KBM-7 (cell line): Measurements from ENCODE around the gene TUBGCP6.

Source experiments
- DNase-seq: peaks from one replicate; pipeline ENCODE4 v3.0.0-alpha.2; 2015
- in situ Hi-C: fragments of 300-500 bp; cut with MboI; formaldehyde crosslinking; loops from 2 replicates; pipeline ENCODE4 v1.14.3; 2020; ENCODE audit warnings: low sequenced_read_pairs, low pct_unique_long_range_greater_than_20kb, mixed read lengths

TUBGCP6 gene

DNA sequence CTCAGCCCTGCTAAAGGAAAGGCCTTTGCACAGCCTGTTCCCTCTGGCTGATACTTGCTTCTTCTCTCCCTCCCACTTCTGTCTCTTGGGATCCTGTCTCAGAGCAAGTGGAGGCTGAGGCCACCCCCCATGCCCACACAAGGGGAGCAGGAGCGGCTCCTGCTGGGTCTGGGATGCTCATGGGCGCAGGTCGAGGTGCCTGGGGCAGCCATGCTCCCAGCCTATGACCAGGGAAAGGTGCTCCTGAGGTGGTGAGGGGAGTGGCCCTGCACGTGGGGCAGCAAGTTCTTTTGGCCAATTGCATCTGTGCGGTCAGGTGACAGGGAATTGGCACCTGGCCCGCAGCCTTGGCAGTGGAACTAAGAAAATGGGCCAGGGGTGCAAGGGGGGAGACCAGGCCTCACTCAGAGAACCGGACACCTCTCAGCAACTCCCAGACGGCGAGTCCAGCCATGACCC lies 23.9 kb upstream of the TUBGCP6 start:
- in situ Hi-C loops = no loop called here

GRCh38 chr22:50267591-50268390 lies 23.0 kb upstream of the TUBGCP6 start:
- in situ Hi-C loops = no loop called here

More for the DNA sequence above, 23.9 kb upstream of the TUBGCP6 start:
- DNase-seq = no peak

GRCh38 chr22:50266994-50267393 lies 22.2 kb upstream of the TUBGCP6 start:
- in situ Hi-C loops = no loop called here
- no peak for DNase-seq

More at GRCh38 chr22:50267591-50268390, 23.0 kb upstream of the TUBGCP6 start:
- DNase-seq = no peak

DNA sequence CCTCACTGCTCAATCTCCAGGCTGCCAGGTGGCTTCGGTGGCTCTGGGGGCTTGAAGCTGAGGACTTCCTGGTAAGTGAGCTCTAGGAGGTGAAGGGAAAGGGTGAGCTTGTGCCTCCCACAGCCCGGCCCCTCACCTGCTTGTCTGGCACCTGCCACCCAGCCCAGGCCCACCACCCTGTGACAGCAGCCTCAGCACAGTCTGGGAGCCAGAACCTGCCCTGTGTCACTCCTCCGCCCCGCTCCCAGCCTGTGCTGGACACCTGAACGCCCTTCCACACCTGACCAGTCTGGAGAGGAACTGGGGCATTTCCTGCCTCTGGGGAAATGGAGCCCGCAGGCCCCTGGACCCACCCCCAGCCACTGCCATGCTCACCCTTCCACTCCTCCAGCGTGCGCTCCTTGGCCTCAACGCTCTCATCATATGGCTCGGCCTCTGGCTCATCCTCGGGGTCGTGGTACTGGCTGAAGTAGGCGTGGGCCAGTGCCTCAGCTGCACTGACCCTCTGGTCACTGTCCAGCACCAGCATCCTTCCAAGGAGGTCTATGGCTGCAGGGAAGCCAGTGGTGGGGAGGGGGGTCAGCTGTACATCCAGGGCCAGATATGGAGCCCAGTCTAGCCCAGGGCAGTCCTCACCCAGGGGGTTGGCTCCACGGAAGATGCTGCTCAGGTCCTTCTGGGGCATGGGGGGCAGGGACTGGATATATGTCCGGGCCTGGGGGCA lies 20.3 kb upstream of the TUBGCP6 start:
- in situ Hi-C loops = no loop called here
- no peak for DNase-seq

- DNase-seq = no peak
Observed at GRCh38 chr22:50264104-50264745, 19.4 kb upstream of the TUBGCP6 start.

DNA sequence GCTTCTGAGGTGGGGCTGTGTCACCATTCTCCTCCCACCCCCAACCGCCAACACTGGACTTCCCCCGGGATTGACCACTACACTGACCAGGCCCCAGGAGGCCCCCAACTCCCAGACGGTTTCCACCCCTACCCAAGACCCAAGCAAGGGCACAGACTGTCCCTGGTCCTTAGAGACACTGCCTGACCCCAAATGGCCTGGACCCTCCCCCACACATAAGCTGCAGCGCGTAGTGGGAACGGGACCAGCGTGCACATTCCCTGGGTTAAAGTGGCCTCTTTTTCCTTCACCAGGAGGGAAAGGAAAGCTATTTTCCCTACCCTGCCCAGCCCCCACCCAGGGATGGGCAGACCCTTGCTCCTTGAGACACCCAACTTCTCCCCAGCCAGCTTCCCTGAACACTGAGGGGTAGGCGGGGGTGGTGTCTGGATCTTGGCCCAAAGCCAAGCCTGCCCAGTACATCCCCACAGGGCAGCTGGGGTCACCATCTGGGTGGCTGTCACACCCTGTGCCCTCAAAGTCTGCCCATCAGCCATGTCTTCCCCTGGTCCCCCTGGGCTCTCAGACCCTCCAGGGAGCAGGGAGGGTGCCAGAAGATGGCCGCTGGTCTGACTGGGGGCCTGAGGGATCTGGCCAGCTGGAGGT lies 18.3 kb upstream of the TUBGCP6 start:
- DNase-seq = no peak
- in situ Hi-C loops = no loop called here

More at GRCh38 chr22:50264104-50264745, 19.4 kb upstream of the TUBGCP6 start:
- in situ Hi-C loops = no loop called here

GRCh38 chr22:50262460-50262911 lies 17.7 kb upstream of the TUBGCP6 start:
- in situ Hi-C loops = no loop called here
- DNase-seq = no peak

DNA sequence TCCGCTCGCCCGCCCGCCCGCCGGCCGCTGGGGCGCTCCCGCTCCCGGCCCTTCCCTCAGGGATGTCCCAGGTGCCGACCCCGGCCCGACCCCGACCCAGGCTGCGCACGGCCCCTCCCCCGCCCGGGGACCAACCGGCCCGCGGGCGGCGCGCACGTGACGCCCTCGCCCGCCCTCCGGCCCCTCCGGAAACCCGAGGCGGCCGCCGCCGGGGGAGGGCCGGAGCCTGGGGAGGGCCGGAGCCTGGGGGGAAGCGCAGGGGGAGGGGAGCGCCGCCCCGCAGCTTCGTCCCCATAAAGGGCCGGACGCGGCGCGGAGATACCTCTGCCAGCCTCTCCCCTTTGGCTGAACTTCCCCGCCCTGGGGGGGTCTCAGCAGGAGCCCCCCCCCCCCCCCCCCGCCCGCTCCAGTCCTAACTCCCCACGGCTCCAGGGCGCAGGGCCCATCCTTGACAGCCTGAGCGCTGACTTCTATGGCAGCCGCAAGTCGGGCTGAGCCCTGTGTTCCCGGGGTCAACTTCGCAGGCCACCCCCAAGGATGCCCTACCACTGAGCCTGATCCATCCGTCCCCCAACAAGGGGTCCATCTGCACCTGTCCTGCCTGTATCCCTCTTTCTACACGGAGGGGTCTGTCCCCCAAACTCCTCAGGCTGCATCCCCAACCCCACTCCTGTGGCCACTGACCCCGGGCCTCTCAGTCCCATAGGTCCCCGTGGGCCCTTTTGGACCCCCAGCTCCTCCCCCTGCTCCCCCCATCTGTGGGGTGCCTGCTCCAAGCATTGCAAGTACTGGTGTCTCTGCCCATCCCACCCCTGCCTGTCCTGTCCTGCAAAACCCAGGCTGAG lies 17.0 kb upstream of the TUBGCP6 start, which contains the start of gene MAPK12:
TSS of gene MAPK12 (minus strand) at position 69 of the 845 bp plus-strand sequence. CDS start 174 bp downstream, outside the sequence.
- DNase-seq = no peak

DNA sequence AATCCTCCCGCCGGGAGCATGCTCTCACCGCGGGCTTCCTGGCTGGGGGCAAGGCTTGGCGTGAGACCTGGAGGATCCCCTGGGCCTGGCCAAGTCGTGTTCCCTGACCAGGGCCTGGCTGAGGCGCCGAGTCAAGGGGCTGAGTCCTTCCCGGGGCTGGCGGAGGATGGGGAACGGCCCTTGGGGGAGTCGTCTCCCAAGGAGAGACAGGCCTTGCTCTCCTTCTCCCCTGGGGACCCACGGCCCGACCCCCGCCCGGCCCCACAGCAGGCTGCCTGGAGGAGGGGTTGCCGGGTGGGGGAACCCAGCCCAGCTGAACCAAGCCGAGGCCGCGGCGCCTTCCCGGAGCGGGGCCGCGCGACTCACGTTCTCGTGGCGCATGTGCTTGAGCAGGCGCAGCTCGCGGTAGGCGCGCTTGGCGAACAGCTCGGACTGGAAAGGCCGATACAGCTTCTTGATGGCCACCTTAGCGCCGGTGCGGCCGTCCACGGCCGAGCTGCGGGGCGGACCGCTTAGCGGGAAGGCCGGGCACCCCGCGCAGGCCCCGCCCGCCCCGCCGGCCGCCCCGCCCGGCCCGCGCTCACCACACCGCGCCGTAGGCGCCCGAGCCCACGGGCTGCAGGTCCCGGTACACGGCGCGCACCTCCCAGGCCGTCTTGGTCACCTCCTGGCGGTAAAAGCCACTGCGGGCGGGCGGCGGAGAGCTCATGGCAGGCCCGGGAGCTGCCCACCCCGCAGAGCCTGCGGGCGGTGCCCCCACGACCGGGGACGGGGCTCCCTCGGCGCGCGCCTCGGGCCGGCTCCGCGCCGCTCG lies 16.2 kb upstream of the TUBGCP6 start:
- DNase-seq = no peak
- in situ Hi-C loops = no loop called here

More for the DNA sequence above, 17.0 kb upstream of the TUBGCP6 start, which contains the start of gene MAPK12:
- in situ Hi-C loops = no loop called here

DNA sequence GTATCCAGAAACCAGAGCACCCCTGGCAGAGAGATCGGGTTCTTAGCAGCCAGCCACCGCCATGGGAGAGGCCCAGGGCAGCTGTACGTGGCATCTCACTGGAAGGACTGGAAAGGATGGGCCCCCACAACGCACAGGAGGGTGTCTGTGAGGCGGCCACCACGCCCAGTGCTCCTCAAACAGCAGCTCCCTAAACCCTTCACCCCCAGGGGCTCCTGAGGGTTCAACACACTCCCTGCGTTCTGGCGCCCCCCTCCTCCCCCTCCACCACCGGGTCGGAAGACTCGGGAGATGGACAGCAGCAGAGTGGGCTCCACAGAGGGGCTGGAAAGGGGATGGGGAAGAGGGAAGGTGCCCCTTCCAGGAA lies 15.6 kb upstream of the TUBGCP6 start:
- in situ Hi-C loops = no loop called here
- DNase-seq = no peak

DNA sequence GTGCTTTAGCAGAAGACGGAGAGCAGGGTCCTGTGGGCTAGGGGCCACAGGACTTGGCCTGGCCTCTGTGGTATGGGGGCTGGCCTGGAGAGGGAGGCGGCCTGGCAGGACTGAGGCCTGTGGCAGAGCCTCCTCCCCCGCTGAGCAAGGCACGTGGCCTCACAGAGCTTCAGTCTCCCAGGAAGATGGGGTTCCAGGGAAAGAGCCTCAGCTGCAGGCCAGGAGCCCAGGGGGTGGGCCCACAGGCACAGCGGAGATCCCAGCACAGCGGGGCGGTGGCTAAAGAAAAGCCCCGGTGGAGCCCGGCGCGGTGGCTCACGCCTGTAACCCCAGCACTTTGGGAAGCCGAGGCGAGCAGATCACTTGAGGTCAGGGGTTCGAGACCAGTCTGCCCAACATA lies 14.5 kb upstream of the TUBGCP6 start:
- no peak for DNase-seq
- in situ Hi-C loops = no loop called here

GRCh38 chr22:50258361-50259292 lies 13.8 kb upstream of the TUBGCP6 start:
- no peak for DNase-seq
- in situ Hi-C loops = no loop called here

GRCh38 chr22:50257451-50258360 lies 12.9 kb upstream of the TUBGCP6 start:
- DNase-seq = no peak
- in situ Hi-C loops = no loop called here

DNA sequence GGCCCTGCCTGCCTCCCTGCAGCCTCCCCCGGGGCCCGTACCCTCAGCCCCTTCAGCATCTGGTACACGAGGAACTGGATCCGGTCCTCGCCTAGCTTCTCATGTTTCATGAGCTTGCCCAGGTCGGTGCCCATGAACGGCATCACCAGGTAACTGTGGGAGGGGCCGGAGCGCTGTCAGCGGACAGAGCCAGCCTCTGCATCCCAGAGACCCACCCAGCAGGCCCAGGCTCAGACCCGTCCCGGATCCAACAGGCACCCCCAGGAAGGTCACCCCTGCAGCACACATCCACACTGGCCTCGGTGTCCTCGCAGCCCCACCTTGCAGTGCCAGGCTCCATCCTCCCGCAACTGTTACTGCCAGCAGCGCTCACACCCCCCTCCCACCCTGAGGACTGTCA lies 12.2 kb upstream of the TUBGCP6 start:
- in situ Hi-C loops = no loop called here

GRCh38 chr22:50256258-50256862 lies 11.5 kb upstream of the TUBGCP6 start:
- DNase-seq = no peak
- in situ Hi-C loops = no loop called here

More for the DNA sequence above, 12.2 kb upstream of the TUBGCP6 start:
- DNase-seq = no peak
